ENCODE measurements around the gene ANKRD26.

The ANKRD26 gene

GRCh38 chr10:27020243-27020642 lies 80.1 kb downstream of the ANKRD26 start:
- DNase-seq (ENCODE audit: low read depth in 2 of 2): no peak

DNA sequence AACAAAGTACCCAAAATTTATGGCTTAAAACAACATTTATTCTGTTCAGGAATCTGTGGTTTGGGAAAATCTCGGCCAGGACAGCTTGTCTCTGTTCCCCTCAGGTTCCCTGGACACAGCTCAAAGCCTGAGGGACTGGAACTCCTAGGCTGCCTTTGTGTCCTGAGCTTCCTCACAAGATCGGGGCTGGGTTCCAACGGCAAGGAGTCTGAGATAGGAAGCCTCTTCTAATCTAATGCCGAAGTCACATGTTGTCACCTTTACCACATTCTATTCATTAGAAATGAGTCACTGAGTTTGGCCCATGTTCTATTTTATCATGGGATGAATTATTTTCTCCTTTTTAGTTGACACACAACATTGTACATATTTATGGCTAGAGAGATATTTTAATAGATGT lies 80.5 kb downstream of the ANKRD26 start:
- DNase-seq (ENCODE audit: low read depth in 2 of 2): no peak

- no peak for DNase-seq (ENCODE audit: low read depth in 2 of 2)
These were observed 102.7 kb downstream of the ANKRD26 start for GRCh38 chr10:26997610-26998009.

DNA sequence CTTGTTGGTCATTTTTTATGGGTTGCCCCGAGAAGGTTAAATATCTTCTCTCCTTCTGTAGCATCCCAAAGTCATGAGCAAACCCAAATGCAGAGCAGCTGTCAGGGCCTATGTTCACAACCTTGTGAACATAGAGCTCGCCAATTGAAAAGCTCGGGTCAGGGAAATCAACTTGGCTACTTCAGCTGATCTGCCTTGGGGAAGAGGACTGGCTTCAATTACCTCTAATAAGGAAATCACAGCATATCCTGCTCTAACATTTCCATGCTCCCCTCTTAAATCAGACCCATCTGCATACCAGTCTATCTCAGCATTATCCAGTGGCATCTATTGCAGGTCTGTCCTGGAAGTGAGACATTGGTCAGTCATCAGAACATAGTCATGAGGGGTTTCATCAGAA lies 105.6 kb downstream of the ANKRD26 start:
- no peak for DNase-seq (ENCODE audit: low read depth in 2 of 2)

DNA sequence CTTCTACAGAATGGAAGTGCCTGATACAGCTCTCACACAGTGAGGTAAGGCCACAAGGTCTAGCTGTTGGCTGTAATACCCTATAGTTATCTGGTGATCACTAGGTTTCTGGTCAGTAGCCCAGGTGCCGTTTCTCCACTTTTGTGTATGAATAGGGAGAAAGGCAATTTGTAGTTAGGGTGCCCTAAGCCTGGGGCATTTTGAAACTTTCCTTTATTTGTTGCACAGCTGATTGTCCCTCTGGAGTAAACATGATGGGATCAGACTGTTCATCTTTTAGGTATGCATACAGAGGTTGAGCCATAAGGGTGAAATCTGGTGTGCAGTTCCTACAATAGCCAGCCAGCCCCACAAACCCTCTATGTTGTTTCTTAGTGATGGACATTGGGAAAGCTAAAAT lies 112.4 kb downstream of the ANKRD26 start:
- DNase-seq (ENCODE audit: low read depth in 2 of 2): no peak

GRCh38 chr10:26983156-26983555 lies 117.1 kb downstream of the ANKRD26 start:
- no peak for DNase-seq (ENCODE audit: low read depth in 2 of 2)

DNA sequence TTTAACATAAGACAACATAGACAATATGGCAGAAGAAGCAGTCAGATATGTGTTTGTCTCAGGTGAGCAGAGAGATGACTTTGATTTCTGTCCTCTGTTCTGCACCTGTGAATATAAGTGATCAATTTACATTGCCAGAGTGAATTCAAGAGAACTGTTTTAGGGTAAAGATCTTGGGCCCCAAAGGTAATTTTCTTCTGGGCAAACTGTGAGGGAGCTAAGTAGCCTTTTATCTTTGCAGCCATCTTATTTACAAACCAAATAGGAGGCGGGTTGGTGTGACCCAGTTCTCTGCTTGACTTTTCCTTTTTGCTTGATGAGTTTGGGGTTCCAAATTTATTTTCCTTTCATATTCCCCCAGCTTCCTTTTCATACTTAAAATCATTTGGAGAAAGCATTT lies 118.2 kb downstream of the ANKRD26 start:
- no peak for DNase-seq (ENCODE audit: low read depth in 2 of 2)

GRCh38 chr10:26981232-26981824 lies 119.0 kb downstream of the ANKRD26 start:
- DNase-seq (ENCODE audit: low read depth in 2 of 2): no peak

- DNase-seq (ENCODE audit: low read depth in 2 of 2): no peak
These were observed 121.8 kb downstream of the ANKRD26 start for GRCh38 chr10:26978519-26978918.

- DNase-seq (ENCODE audit: low read depth in 2 of 2): no peak
These were observed 122.7 kb downstream of the ANKRD26 start for GRCh38 chr10:26977635-26978034.

DNA sequence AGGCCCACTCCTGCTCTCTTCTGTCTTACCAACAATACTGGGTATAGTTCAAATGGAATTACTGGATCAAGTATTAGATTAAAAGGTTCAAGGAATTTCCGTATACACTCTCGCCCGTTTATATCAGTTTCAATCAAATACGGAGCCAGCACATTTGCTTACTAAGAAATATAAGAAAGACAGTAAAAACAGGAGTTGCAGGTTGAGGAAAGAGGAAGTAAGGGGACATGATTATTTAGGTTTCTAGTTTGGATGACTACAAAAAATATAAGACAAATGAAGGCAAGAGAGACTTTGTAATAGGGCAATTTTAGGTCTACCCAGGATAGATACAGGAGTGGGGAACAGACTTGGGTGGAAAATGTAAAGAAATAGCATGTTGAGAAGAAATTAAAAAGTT lies 129.6 kb downstream of the ANKRD26 start:
- no peak for DNase-seq (ENCODE audit: low read depth in 2 of 2)

GRCh38 chr10:26969145-26969926 lies 131.0 kb downstream of the ANKRD26 start:
- DNase-seq (ENCODE audit: low read depth in 2 of 2): no peak

DNA sequence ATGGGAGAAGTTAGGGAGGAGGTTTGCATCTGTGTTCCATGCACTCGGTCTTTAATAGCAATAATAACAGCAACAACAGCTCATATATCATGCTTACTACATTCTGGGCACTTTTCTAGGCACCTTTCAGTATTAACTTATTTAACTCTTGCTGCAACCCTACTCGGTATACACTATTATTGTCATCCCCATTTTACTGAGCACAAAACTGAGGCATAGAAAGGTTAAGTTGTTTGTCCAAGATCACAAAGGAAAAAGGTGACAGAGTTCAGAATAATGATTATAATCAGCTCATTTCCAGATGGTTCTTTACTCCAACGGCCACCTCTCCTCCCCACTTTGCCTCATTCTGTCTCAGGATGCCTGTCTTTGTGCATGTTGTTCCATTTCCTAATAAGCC lies 137.5 kb downstream of the ANKRD26 start:
- DNase-seq (ENCODE audit: low read depth in 2 of 2): no peak

DNA sequence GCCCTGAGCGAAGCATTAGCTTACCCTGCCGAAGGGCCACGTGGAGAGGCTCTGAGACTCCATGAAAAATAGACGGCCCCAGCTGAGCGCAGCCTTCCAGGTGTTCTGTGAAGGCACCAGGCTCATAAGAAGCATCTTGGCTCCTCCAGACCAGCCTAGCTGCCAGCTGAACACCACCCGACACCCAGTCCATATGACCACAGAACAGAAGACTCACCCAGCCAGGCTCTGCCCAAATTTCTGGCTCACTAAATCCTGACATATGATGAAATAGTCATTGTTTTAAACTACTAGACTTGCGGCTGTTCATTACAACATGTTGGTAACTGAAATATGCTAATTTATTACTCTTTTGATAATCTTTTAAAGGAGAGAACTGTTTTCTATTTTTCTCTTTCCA lies 140.0 kb downstream of the ANKRD26 start:
- DNase-seq (ENCODE audit: low read depth in 2 of 2): no peak

DNA sequence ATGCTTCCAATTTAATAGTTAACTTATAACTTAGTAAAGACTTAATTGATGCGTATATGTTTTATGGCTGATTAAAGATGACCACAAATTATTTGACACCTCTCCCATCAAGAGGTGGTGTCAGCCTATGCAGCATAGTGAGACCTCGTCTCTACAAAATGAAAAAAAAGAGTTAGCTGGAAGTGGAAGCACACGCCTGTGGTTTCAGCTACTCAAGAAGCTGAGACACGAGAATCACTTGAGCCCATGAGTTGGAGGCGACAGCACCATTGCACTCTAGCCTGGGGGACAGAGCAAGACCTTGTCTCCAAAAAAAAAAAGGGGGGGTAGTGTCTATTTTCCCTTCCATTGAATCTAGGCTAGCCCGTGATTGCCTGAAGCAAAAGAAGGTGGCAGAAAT lies 140.5 kb downstream of the ANKRD26 start:
- no peak for DNase-seq (ENCODE audit: low read depth in 2 of 2)
